SU-DHL-6 (cell line): ENCODE measurements around the gene UBASH3A.
A peak's percentile ranks its signal among the peaks of the same experiment; 100 is the strongest.

ENCODE experiments used
- H2AFZ ChIP-seq: fragments of 200-600 bp; sonication (generic); 2 replicates; pipeline ENCODE4 v1.6.1; 2014; ENCODE audit warnings: low read depth, mild to moderate bottlenecking, moderate library complexity, mixed read lengths, antibody characterized with exemption, low read length; ENCODE audit not compliant: severe bottlenecking
- H3F3A ChIP-seq: fragments of 200-600 bp; shearing (Covaris generic); 2 replicates; pipeline ENCODE4 v1.6.0; 2016; ENCODE audit warnings: antibody characterized with exemption, mild to moderate bottlenecking; ENCODE audit not compliant: insufficient read depth
- H3K27ac ChIP-seq: fragments of 200-600 bp; sonication (generic); 2 replicates; pipeline ENCODE4 v1.5.1; 2016; ENCODE audit warnings: low read depth, mild to moderate bottlenecking, low read length, moderate library complexity, mixed read lengths
- H3K27me3 ChIP-seq: fragments of 200-600 bp; sonication (generic), shearing (Covaris generic); 2 replicates; pipeline ENCODE4 v1.6.0; 2014; ENCODE audit warnings: mild to moderate bottlenecking, low read length
- H3K36me3 ChIP-seq: fragments of 200-600 bp; sonication (generic); 2 replicates; pipeline ENCODE4 v1.6.1; 2014; ENCODE audit warnings: mild to moderate bottlenecking, low read length, mixed read lengths
- H3K4me2 ChIP-seq: fragments of 300-600, 200-600 bp; shearing (Covaris generic), sonication (generic); 2 replicates; pipeline ENCODE4 v1.6.0; 2014; ENCODE audit warnings: low read length, low read depth, mild to moderate bottlenecking; ENCODE audit not compliant: poor library complexity, severe bottlenecking
- H3K4me3 ChIP-seq: fragments of 200-600 bp; sonication (generic); 2 replicates; pipeline ENCODE4 v1.5.1; 2014; ENCODE audit warnings: antibody characterized with exemption, low read length, mild to moderate bottlenecking, mixed read lengths; ENCODE audit not compliant: insufficient read depth, poor library complexity, severe bottlenecking
- H3K79me2 ChIP-seq: fragments of 200-600 bp; sonication (generic); 2 replicates; pipeline ENCODE4 v1.6.1; 2014; ENCODE audit warnings: mild to moderate bottlenecking, low read length, moderate library complexity; ENCODE audit not compliant: insufficient read depth
- H3K9ac ChIP-seq: fragments of 200-600 bp; sonication (generic); 2 replicates; pipeline ENCODE4 v1.7.0; 2014; ENCODE audit warnings: mild to moderate bottlenecking, low read length
- H3K9me2 ChIP-seq: fragments of 200-600 bp; sonication (generic); replicated peaks from 2 replicates; pipeline ENCODE4 v1.6.1; 2014; ENCODE audit warnings: low read length; ENCODE audit not compliant: insufficient read depth
- H3K9me3 ChIP-seq: fragments of 200-600 bp; sonication (generic); 2 replicates; pipeline ENCODE4 v1.6.1; 2014; ENCODE audit warnings: low read length, mixed read lengths; ENCODE audit not compliant: insufficient read depth
- H4K20me1 ChIP-seq: fragments of 200-600 bp; sonication (generic); 2 replicates; pipeline ENCODE4 v1.6.1; 2014; ENCODE audit warnings: low read depth, mild to moderate bottlenecking, antibody characterized with exemption, low read length, moderate library complexity, mixed read lengths
- EZH2phosphoT487 ChIP-seq: fragments of 200-600 bp; sonication (generic), shearing (Covaris generic); conservative IDR thresholded peaks from 2 replicates; pipeline ENCODE4 v1.6.1; 2018; ENCODE audit warnings: mild to moderate bottlenecking, antibody characterized with exemption, low read length, moderate library complexity, mixed read lengths
- TF ChIP-seq, protein P1 (sequence below): fragments of 200-600 bp; sonication (generic); IDR thresholded peaks from one replicate; pipeline ENCODE4 v1.5.1; 2017; ENCODE audit warnings: antibody characterized with exemption, mild to moderate bottlenecking, low read length, moderate library complexity; ENCODE audit not compliant: insufficient read depth, poor library complexity, severe bottlenecking

Gene UBASH3A

DNA sequence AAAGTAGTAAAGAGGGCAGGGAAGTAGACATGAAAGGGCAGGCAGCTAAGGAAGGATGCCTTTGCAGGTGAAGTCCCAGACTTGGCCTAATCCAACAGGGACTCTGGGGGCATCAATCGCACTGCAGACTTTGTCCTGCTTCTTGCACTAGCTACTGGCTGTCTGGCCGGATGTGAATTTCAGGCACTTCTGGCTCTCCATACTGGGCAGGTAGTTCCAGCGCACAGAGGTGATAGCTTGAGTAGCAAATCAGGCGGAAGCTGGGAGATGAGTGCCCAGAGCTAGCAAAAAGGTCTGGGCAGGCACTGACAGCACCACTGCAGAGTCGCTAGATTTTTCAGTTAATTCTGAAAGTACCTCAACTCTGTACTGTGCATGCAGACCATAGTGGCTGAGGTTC, 91.3 kb downstream of the UBASH3A start:
- Histone ChIP-seq H3K36me3 (no peaks in the 10 kb centered on the region), H4K20me1 (no peaks in the 10 kb centered on the region), H3K27ac (no peak overlapping the region), H3K79me2 (no peaks in the 10 kb centered on the region), H3F3A (no peaks in the 10 kb centered on the region), H2AFZ (no peak overlapping the region), H3K9me2 (no peaks in the 10 kb centered on the region), H3K4me2 (no peak overlapping the region), H3K9ac (no peak overlapping the region), H3K4me3 (no peak overlapping the region), H3K9me3 (no peaks in the 10 kb centered on the region), H3K27me3 (no peaks in the 10 kb centered on the region)
- TF ChIP-seq EZH2phosphoT487: no peak
- TF ChIP-seq, protein P1, sequence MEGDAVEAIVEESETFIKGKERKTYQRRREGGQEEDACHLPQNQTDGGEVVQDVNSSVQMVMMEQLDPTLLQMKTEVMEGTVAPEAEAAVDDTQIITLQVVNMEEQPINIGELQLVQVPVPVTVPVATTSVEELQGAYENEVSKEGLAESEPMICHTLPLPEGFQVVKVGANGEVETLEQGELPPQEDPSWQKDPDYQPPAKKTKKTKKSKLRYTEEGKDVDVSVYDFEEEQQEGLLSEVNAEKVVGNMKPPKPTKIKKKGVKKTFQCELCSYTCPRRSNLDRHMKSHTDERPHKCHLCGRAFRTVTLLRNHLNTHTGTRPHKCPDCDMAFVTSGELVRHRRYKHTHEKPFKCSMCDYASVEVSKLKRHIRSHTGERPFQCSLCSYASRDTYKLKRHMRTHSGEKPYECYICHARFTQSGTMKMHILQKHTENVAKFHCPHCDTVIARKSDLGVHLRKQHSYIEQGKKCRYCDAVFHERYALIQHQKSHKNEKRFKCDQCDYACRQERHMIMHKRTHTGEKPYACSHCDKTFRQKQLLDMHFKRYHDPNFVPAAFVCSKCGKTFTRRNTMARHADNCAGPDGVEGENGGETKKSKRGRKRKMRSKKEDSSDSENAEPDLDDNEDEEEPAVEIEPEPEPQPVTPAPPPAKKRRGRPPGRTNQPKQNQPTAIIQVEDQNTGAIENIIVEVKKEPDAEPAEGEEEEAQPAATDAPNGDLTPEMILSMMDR: no peak

DNA sequence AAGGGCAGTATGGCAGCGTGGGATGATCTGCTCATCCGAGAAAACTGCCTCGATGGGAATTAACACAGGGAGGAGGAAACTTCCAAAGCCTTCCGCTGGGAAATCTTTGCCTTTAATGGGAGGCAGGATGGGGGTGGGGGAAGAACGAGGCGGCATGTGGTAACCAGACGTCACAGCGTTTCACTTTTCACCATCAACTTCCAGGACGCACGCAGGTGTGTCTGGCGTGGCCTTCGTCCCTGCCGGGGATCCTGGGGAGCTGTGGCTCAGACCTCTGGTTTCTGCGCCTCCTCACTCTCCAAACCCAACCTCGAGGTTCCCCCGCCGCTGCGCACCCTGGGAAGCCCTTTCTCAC, 92.0 kb downstream of the UBASH3A start:
- H3K4me3 ChIP-seq: peak overlapping the region; percentile 49
- H4K20me1 ChIP-seq: no peaks in the 10 kb centered on the region
- H3F3A ChIP-seq: no peaks in the 10 kb centered on the region
- peak overlapping the region; percentile 36; the same call in 1 of the 2 replicates for H3K9ac ChIP-seq
- peak overlapping the region; percentile 61 for H3K4me2 ChIP-seq
- no peaks in the 10 kb centered on the region for H3K79me2 ChIP-seq
- no peak overlapping the region for H3K27ac ChIP-seq
- peak overlapping the region; percentile 20 for H2AFZ ChIP-seq
- no peaks in the 10 kb centered on the region for H3K27me3 ChIP-seq
- no peaks in the 10 kb centered on the region for H3K9me2 ChIP-seq
- TF ChIP-seq EZH2phosphoT487: no peak
- TF ChIP-seq, protein P1: no peak
- H3K9me3 ChIP-seq: no peaks in the 10 kb centered on the region
- no peaks in the 10 kb centered on the region for H3K36me3 ChIP-seq

DNA sequence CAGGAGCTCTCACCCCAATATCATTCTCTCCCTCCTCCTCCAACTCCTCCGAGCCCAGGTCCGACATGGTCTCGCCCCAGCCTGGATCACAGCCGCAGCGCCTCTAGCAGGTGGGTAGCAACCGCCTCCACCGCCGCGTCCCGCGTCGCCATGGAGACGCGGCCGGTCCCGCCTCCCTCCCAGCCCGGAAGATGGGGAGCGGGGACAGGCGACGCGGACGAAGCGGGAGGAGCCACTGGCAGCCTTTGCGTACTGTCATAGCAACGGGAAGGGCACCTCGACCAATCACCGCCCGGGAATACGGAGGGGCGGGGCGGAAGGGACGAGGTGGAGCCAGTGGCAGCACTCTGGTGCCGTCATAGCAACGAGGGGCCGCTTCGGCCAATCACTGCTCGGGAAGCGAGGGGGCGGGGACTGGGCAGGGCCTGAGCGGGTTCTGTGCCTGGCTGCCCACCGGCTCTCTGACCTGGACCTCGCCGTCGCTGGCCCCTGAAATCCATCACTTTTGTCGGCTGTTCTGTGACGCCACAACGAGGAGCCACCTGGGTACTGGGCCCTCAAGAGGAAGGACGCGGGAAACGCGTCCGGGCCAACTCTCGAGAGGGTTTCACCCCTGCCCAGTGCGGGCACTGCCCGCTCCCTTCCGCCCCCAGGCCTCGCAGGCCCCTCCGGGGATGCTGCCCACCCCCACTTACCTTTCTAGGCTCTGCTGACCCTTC, 92.6 kb downstream of the UBASH3A start, which contains the start of gene RSPH1:
TSS of gene RSPH1 (minus strand) at position 105 of the 719 bp plus-strand sequence. CDS start at position 67, 38 bp downstream.
- no peaks in the 10 kb centered on the region for H3K9me3 ChIP-seq

More for the DNA sequence above, 92.6 kb downstream of the UBASH3A start, which contains the start of gene RSPH1:
- no peaks in the 10 kb centered on the region for H3K27me3 ChIP-seq
- TF ChIP-seq EZH2phosphoT487: no peak
- TF ChIP-seq, protein P1: no peak
- no peaks in the 10 kb centered on the region for H3K79me2 ChIP-seq
- no peaks in the 10 kb centered on the region for H3K9me2 ChIP-seq
- peak within 1 kb of the TSS; percentile 68 for H3K9ac ChIP-seq
- H3K27ac ChIP-seq: no peak within 1 kb of the TSS
- H3K36me3 ChIP-seq: no peaks in the 10 kb centered on the region
- H3K4me3 ChIP-seq: peak within 1 kb of the TSS; percentile 73
- H3F3A ChIP-seq: no peaks in the 10 kb centered on the region
- H3K4me2 ChIP-seq: peak within 1 kb of the TSS; percentile 96
- H4K20me1 ChIP-seq: no peaks in the 10 kb centered on the region
- H2AFZ ChIP-seq: peak within 1 kb of the TSS; percentile 96
